Glomerular visceral epithelial cell (primary cell): ENCODE data around the gene ATP5F1D.

Source experiments
- DNase-seq: peaks from one replicate; pipeline ENCODE4 v3.0.0-alpha.2; 2016; ENCODE audit errors: extremely low spot score

Gene ATP5F1D

GRCh38 chr19:1269478-1270212, 28.1 kb downstream of the ATP5F1D start:
- DNase-seq = peak; percentile 87

- no peak for DNase-seq
Measured at GRCh38 chr19:1270213-1270853, 28.8 kb downstream of the ATP5F1D start.

GRCh38 chr19:1270854-1271527, 29.4 kb downstream of the ATP5F1D start:
- no peak for DNase-seq

GRCh38 chr19:1271528-1272422, 30.2 kb downstream of the ATP5F1D start:
- no peak for DNase-seq

- no peak for DNase-seq
Measured at GRCh38 chr19:1272423-1273262, 31.1 kb downstream of the ATP5F1D start.

GRCh38 chr19:1273263-1274041, 31.9 kb downstream of the ATP5F1D start:
- no peak for DNase-seq

GRCh38 chr19:1274081-1274851, 32.7 kb downstream of the ATP5F1D start:
- no peak for DNase-seq

- DNase-seq = no peak
Measured at GRCh38 chr19:1274852-1275259, 33.3 kb downstream of the ATP5F1D start.

GRCh38 chr19:1275260-1275975, 33.9 kb downstream of the ATP5F1D start, which contains the start of gene FAM174C:
Gene FAM174C, plus strand, starts transcription at chr19:1275530. Its CDS starts 20 bp downstream, at chr19:1275550.
- peak; percentile 98 for DNase-seq

GRCh38 chr19:1275976-1276627, 34.6 kb downstream of the ATP5F1D start:
- DNase-seq = no peak

- DNase-seq = no peak
Measured at GRCh38 chr19:1276628-1277022, 35.1 kb downstream of the ATP5F1D start.

- DNase-seq = no peak
Measured at GRCh38 chr19:1277061-1277460, 35.5 kb downstream of the ATP5F1D start.

GRCh38 chr19:1278074-1278473, 36.5 kb downstream of the ATP5F1D start:
- DNase-seq = no peak

- DNase-seq = no peak
Measured at GRCh38 chr19:1278713-1279660, 37.4 kb downstream of the ATP5F1D start.

- peak; percentile 89 for DNase-seq
Measured at GRCh38 chr19:1279782-1280341, 38.3 kb downstream of the ATP5F1D start.
